Testis (tissue), 2 donors: ENCODE measurements around the gene ARL10.

ENCODE experiments used
- POLR2A ChIP-seq: fragments of 450-650 bp; IDR thresholded peaks from one replicate; pipeline ENCODE4 v1.6.1; 2017; ENCODE audit warnings: antibody characterized with exemption, mild to moderate bottlenecking, moderate library complexity
- TF ChIP-seq, protein P1 (sequence below), 3 experiments: fragments of 450-650 bp in 2 of 3; fragments of 200-600 bp in 1 of 3; sonication (generic) in 1 of 3; IDR thresholded peaks; one replicate each; pipeline ENCODE4 v1.5.1; 2016 to 2019; ENCODE audit warnings: antibody characterized with exemption in 3 of 3, mild to moderate bottlenecking in 2 of 3, moderate library complexity in 1 of 3

DNA sequence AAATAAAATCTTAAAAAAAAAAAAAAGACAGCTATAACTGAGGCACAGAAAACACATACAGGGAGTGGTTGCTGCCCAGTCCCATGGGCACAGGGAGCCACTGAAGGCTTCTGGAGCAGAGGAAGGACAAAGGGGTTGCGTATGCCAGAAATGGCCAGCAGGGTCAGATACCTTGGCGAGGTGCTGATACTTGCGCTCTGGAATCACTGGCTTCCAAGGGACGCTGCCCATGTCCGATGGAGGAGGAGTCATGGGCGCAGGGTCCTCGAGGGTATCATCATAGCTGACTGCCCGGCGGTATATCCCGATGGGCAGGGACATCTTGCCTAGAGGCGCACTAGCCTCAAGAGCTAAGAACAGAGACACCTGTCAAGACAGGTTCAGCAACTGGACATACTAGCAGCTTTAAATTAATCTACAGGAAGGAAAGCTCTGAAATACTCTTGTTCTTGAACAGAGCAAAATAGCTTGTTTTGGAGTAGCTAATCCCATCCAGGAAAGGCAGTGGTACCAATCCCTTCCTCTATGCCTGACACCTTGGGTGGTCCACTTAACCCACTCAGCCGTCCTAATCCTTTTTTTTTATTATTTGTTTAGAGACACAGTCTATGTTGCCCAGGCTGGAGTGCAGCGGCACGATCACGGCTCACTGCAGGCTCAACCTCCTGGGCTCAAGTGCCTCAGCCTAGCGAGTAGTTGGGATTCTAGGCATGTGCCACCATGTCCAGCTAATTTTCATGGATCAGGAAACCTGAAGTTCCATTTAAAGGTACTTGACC is 9.7 kb upstream of the ARL10 start:
- no peak for TF ChIP-seq POLR2A
- TF ChIP-seq, protein P1, sequence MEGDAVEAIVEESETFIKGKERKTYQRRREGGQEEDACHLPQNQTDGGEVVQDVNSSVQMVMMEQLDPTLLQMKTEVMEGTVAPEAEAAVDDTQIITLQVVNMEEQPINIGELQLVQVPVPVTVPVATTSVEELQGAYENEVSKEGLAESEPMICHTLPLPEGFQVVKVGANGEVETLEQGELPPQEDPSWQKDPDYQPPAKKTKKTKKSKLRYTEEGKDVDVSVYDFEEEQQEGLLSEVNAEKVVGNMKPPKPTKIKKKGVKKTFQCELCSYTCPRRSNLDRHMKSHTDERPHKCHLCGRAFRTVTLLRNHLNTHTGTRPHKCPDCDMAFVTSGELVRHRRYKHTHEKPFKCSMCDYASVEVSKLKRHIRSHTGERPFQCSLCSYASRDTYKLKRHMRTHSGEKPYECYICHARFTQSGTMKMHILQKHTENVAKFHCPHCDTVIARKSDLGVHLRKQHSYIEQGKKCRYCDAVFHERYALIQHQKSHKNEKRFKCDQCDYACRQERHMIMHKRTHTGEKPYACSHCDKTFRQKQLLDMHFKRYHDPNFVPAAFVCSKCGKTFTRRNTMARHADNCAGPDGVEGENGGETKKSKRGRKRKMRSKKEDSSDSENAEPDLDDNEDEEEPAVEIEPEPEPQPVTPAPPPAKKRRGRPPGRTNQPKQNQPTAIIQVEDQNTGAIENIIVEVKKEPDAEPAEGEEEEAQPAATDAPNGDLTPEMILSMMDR (IDR thresholded peaks at IDR 0.05), result no peak
